HG03469 (cell line): ENCODE results near the gene PSG2.
"Not testable (repeated sequence)": the region's sequence is repeated elsewhere in the genome, so short reads cannot be mapped to it uniquely, and the experiment has no call there.

Experiments
- ATAC-seq: cut with Tn5 transposase; IDR thresholded peaks from one replicate; pipeline ENCODE4 v1.9.1; 2021; ENCODE audit warnings: mild to moderate bottlenecking, moderate library complexity, moderate number of reproducible peaks; ENCODE audit not compliant: unreplicated experiment

Gene PSG2

GRCh38 chr19:43082601-43083000 is at the start of gene PSG2:
PSG2 (minus strand) TSS chr19:43082701; CDS start chr19:43082569, 132 bp downstream.
- not testable (repeated sequence) for ATAC-seq

- ATAC-seq = not testable (repeated sequence)
Measured at GRCh38 chr19:43131281-43131842, 48.9 kb upstream of the PSG2 start.

- not testable (repeated sequence) for ATAC-seq
Measured at GRCh38 chr19:43129197-43129596, 46.7 kb upstream of the PSG2 start.

- not testable (repeated sequence) for ATAC-seq
Measured at GRCh38 chr19:43127336-43127735, 44.8 kb upstream of the PSG2 start.

GRCh38 chr19:43126720-43127119 is 44.2 kb upstream of the PSG2 start:
- no peak for ATAC-seq

- ATAC-seq = no peak
Measured at GRCh38 chr19:43124360-43124759, 41.9 kb upstream of the PSG2 start.

GRCh38 chr19:43120433-43121026 is 38.0 kb upstream of the PSG2 start:
- not testable (repeated sequence) for ATAC-seq

GRCh38 chr19:43119526-43119925 is 37.0 kb upstream of the PSG2 start:
- ATAC-seq = not testable (repeated sequence)

- ATAC-seq = not testable (repeated sequence)
Measured at GRCh38 chr19:43116421-43116820, 33.9 kb upstream of the PSG2 start.

GRCh38 chr19:43115548-43115947 is 33.0 kb upstream of the PSG2 start:
- ATAC-seq = not testable (repeated sequence)

GRCh38 chr19:43115064-43115463 is 32.6 kb upstream of the PSG2 start:
- not testable (repeated sequence) for ATAC-seq

GRCh38 chr19:43114626-43115025 is 32.1 kb upstream of the PSG2 start:
- not testable (repeated sequence) for ATAC-seq

GRCh38 chr19:43107401-43107800 is 24.9 kb upstream of the PSG2 start:
- not testable (repeated sequence) for ATAC-seq

GRCh38 chr19:43105496-43105895 is 23.0 kb upstream of the PSG2 start:
- no peak for ATAC-seq

- not testable (repeated sequence) for ATAC-seq
Measured at GRCh38 chr19:43104215-43104850, 21.8 kb upstream of the PSG2 start.

- no peak for ATAC-seq
Measured at GRCh38 chr19:43101950-43102349, 19.4 kb upstream of the PSG2 start.

GRCh38 chr19:43098416-43098815 is 15.9 kb upstream of the PSG2 start:
- not testable (repeated sequence) for ATAC-seq

GRCh38 chr19:43087702-43088340 is 5.3 kb upstream of the PSG2 start:
- not testable (repeated sequence) for ATAC-seq

- not testable (repeated sequence) for ATAC-seq
Measured at GRCh38 chr19:43085796-43086530, 3.5 kb upstream of the PSG2 start.

GRCh38 chr19:43084196-43084832 is 1.8 kb upstream of the PSG2 start:
- ATAC-seq = not testable (repeated sequence)
